ENCODE data around the gene RNF213. TPM values are rescaled to one million over a fixed set of nuclear protein-coding genes. Genes with fewer than 3 reads are reported as not detected.

The RNF213 gene
- total RNA-seq, 3 donors from 2014 or later: 96.0 to 111 (median 101) TPM

GRCh38 chr17:80377798-80378197 lies 117.1 kb downstream of the RNF213 start:
- Histone ChIP-seq H3K4me1 (no peaks in the 10 kb centered on the region), H3K27ac (no peak overlapping the region), H3K27me3 (no peaks in the 10 kb centered on the region), H3K36me3 (peaks cover 27% of the 10 kb centered on the region), H3K9me3 (no peaks in the 10 kb centered on the region), H3K4me3 (no peak overlapping the region)
- intact Hi-C loops (cut with DNase I; ENCODE audit: low total_unique reads): no loop called here
- TF ChIP-seq POLR2A (IDR thresholded peaks at IDR 0.05) (no peak), CTCF (IDR thresholded peaks at IDR 0.05) (no peak), POLR2AphosphoS5 (IDR thresholded peaks at IDR 0.05) (no peak)
- DNase-seq (ENCODE audit: low spot score in 2 of 2): peak in 1 of 2 donors; percentile 37

DNA sequence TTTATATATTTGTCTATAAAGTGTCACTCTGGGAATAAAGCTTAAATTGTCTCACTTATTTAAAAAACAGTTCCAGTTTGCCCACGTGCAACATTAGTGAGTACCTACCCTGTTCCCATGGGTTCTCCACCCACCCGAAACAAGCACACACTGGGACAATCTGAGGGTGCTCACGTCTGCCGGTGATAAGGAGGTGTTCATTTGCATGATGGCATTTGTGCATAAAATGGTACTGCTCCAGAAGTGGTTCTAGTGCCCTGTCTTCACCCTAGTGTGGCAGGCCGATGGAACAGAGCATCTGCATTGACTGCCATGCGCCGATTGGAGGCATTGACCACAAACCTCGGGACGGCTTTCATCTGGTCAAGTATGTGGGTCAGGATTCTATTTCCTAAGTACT lies 118.7 kb downstream of the RNF213 start:
- H3K27ac ChIP-seq: no peak overlapping the region
- H3K36me3 ChIP-seq: peaks cover 33% of the 10 kb centered on the region
- TF ChIP-seq CTCF (IDR thresholded peaks at IDR 0.05): no peak
- no peak for TF ChIP-seq POLR2A (IDR thresholded peaks at IDR 0.05)
- no peak for TF ChIP-seq POLR2AphosphoS5 (IDR thresholded peaks at IDR 0.05)
- no peaks in the 10 kb centered on the region for H3K27me3 ChIP-seq
- H3K4me1 ChIP-seq: no peaks in the 10 kb centered on the region
- intact Hi-C loops (cut with DNase I; ENCODE audit: low total_unique reads): no loop called here
- H3K9me3 ChIP-seq: no peaks in the 10 kb centered on the region
- H3K4me3 ChIP-seq: no peak overlapping the region
- DNase-seq (ENCODE audit: low spot score in 2 of 2): peak in 1 of 2 donors; percentile 12

GRCh38 chr17:80380068-80380467 lies 119.4 kb downstream of the RNF213 start:
- Histone ChIP-seq H3K9me3 (no peaks in the 10 kb centered on the region), H3K36me3 (peaks cover 29% of the 10 kb centered on the region), H3K27ac (no peak overlapping the region), H3K4me1 (no peaks in the 10 kb centered on the region), H3K27me3 (no peaks in the 10 kb centered on the region), H3K4me3 (no peak overlapping the region)
- no peak for DNase-seq (ENCODE audit: low spot score in 2 of 2)
- intact Hi-C loops (cut with DNase I; ENCODE audit: low total_unique reads): no loop called here
- TF ChIP-seq POLR2AphosphoS5 (IDR thresholded peaks at IDR 0.05) (no peak), POLR2A (IDR thresholded peaks at IDR 0.05) (no peak), CTCF (IDR thresholded peaks at IDR 0.05) (no peak)

DNA sequence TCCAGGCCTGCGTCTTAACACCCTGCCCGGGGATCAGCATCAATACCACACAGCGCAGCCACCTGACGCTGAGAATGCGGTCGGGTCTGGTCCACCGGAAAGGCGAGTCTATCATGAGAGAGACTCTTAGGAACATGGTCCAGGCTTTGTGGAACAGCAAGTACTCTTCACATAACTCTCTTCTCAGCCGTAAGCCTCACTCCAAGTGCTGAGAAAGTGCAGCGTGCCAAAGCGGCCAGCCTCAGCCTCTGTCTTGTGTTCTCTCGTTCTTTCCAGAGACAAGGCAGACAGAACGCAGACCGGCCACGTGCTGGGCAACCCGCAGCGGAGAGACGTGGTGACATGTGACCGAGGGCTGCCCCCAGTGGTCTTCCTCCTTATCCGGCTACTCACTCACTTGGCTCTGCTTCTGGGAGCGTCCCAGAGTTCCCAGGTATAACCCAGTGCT lies 119.9 kb downstream of the RNF213 start:
- intact Hi-C loops (cut with DNase I; ENCODE audit: low total_unique reads): no loop called here
- Histone ChIP-seq H3K36me3 (peaks cover 29% of the 10 kb centered on the region), H3K4me3 (no peak overlapping the region), H3K9me3 (no peaks in the 10 kb centered on the region), H3K27me3 (no peaks in the 10 kb centered on the region), H3K27ac (no peak overlapping the region), H3K4me1 (no peaks in the 10 kb centered on the region)
- DNase-seq (ENCODE audit: low spot score in 2 of 2): peak in 1 of 2 donors; percentile 45
- TF ChIP-seq POLR2A (IDR thresholded peaks at IDR 0.05) (no peak), POLR2AphosphoS5 (IDR thresholded peaks at IDR 0.05) (no peak), CTCF (IDR thresholded peaks at IDR 0.05) (no peak)

DNA sequence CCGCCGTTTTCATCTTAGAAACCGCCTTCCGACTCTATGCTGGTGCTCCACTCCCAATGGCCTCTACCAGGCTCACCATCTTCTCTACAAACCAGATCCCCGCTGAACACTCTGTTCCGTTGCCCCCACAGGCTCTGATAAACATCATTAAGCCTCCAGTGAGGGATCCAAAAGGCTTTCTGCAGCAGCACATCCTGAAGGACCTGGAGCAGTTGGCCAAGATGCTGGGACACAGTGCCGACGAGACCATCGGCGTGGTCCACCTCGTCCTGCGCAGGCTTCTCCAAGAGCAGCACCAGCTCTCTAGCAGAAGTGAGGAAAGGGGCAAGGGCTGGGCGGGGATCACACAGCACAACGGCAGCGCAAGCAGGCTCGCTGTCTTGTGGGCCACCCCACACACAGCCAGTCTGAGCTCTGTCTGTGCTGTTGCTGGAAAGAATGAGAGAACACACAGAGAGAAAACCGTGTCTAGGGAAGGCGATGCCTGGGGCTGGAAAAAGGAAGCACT lies 120.8 kb downstream of the RNF213 start:
- no peaks in the 10 kb centered on the region for H3K27me3 ChIP-seq
- no peaks in the 10 kb centered on the region for H3K9me3 ChIP-seq
- H3K4me1 ChIP-seq: no peaks in the 10 kb centered on the region
- H3K27ac ChIP-seq: no peak overlapping the region
- peaks cover 28% of the 10 kb centered on the region for H3K36me3 ChIP-seq
- intact Hi-C loops (cut with DNase I; ENCODE audit: low total_unique reads): no loop called here
- TF ChIP-seq POLR2A (IDR thresholded peaks at IDR 0.05) (no peak), CTCF (IDR thresholded peaks at IDR 0.05) (no peak), POLR2AphosphoS5 (IDR thresholded peaks at IDR 0.05) (no peak)
- DNase-seq (ENCODE audit: low spot score in 2 of 2): peak in 1 of 2 donors; percentile 17
- H3K4me3 ChIP-seq: no peak overlapping the region
